IMR-90 (cell line): ENCODE results near the gene FUT9. TPM values are rescaled to one million over a fixed set of nuclear protein-coding genes. Genes with fewer than 3 reads are reported as not detected.

Experiments
- ATAC-seq: fragments of 200-7000 bp; cut with Tn5 transposase; 2 replicates; pipeline ENCODE4 v1.9.1; 2020; ENCODE audit warnings: low read depth, mild to moderate bottlenecking, moderate library complexity
- BruUV-seq: library from RNA; stranded (reverse); fragments of 400-500 nt; replicated peaks from 2 replicates; lab custom pipeline; 2021; lab: Mats Ljungman, UMichigan
- CTCF ChIA-PET: fragments of 300-600 bp; formaldehyde crosslinking; extraction: SDS; loops from one replicate; lab custom pipeline; 2021; ENCODE audit warnings: antibody characterized with exemption; lab: Yijun Ruan, JAX
- POLR2A ChIA-PET: fragments of 300-600 bp; sonication (Branson Sonifier 250); formaldehyde crosslinking; loops from one replicate; lab custom pipeline; 2022; ENCODE audit warnings: antibody characterized with exemption; ENCODE audit not compliant: unreplicated experiment; lab: Charles Lee
- DNase-seq: peaks from one replicate; pipeline ENCODE4 v3.0.0; 2013
- H2AFZ ChIP-seq: replicated peaks from 2 replicates; pipeline ENCODE3; 2013; ENCODE audit warnings: low read length, mild to moderate bottlenecking; ENCODE audit not compliant: poor library complexity
- H2AK5ac ChIP-seq: 2 replicates; pipeline ENCODE4 v1.6.1; 2013; ENCODE audit warnings: low read depth, low read length, inconsistent platforms
- H2AK9ac ChIP-seq: replicated peaks from 2 replicates; pipeline ENCODE3; 2013; ENCODE audit warnings: mild to moderate bottlenecking, low read depth, low read length, moderate library complexity; ENCODE audit not compliant: poor library complexity
- H2BK120ac ChIP-seq: 2 replicates; pipeline ENCODE4 v1.6.1; 2013; ENCODE audit warnings: low read depth, low read length, inconsistent platforms
- H2BK15ac ChIP-seq: 3 replicates; pipeline ENCODE4 v1.6.1; 2013; ENCODE audit warnings: low read depth, low read length, inconsistent platforms
- H2BK20ac ChIP-seq: 2 replicates; pipeline ENCODE4 v1.6.1; 2013; ENCODE audit warnings: low read depth, mild to moderate bottlenecking, inconsistent platforms, low read length, moderate library complexity
- H2BK5ac ChIP-seq: 2 replicates; pipeline ENCODE4 v1.6.1; 2013; ENCODE audit warnings: mild to moderate bottlenecking, low read depth, low read length, inconsistent platforms; ENCODE audit not compliant: poor library complexity, severe bottlenecking
- H3K14ac ChIP-seq: replicated peaks from 2 replicates; pipeline ENCODE4 v1.6.1; 2013; ENCODE audit warnings: low read depth, low read length, inconsistent platforms
- H3K18ac ChIP-seq: 2 replicates; pipeline ENCODE4 v1.6.1; 2013; ENCODE audit warnings: low read depth, low read length, control low read depth
- H3K23ac ChIP-seq: 2 replicates; pipeline ENCODE4 v1.6.1; 2013; ENCODE audit warnings: low read depth, low read length, inconsistent platforms
- H3K27ac ChIP-seq: 2 replicates; pipeline ENCODE4 v1.5.1; 2013; ENCODE audit warnings: mild to moderate bottlenecking, control low read depth, low read length; ENCODE audit not compliant: insufficient read depth
- H3K27me3 ChIP-seq: 2 replicates; pipeline ENCODE4 v1.6.1; 2013; ENCODE audit warnings: low read length; ENCODE audit not compliant: control insufficient read depth, insufficient read depth
- H3K36me3 ChIP-seq: 2 replicates; pipeline ENCODE4 v1.6.1; 2013; ENCODE audit warnings: low read length, mixed read lengths; ENCODE audit not compliant: control insufficient read depth, insufficient read depth
- H3K4ac ChIP-seq: 2 replicates; pipeline ENCODE4 v1.6.1; 2013; ENCODE audit warnings: low read depth, low read length, inconsistent platforms
- H3K4me1 ChIP-seq: 2 replicates; pipeline ENCODE4 v1.6.1; 2013; ENCODE audit warnings: low read length, mixed read lengths; ENCODE audit not compliant: control insufficient read depth, insufficient read depth
- H3K4me2 ChIP-seq: 2 replicates; pipeline ENCODE4 v1.6.1; 2013; ENCODE audit warnings: low read depth, mild to moderate bottlenecking, control low read depth, low read length, moderate library complexity
- H3K4me3 ChIP-seq: 2 replicates; pipeline ENCODE4 v1.5.1; 2013; ENCODE audit warnings: low read depth, mild to moderate bottlenecking, control low read depth, low read length, moderate library complexity; ENCODE audit not compliant: insufficient read depth
- H3K56ac ChIP-seq: 2 replicates; pipeline ENCODE4 v1.6.1; 2013; ENCODE audit warnings: low read length, inconsistent platforms; ENCODE audit not compliant: insufficient read depth; ENCODE audit errors: extremely low read depth
- H3K79me1 ChIP-seq, 2 experiments: 2 replicates each; pipeline ENCODE4 v1.6.1; 2013; ENCODE audit warnings: low read length in 2 of 2, inconsistent platforms in 1 of 2, low read depth in 1 of 2
- H3K9ac ChIP-seq: 2 replicates; pipeline ENCODE4 v1.6.1; 2013; ENCODE audit warnings: low read depth, low read length, control low read depth
- H3K9me1 ChIP-seq: 2 replicates; pipeline ENCODE4 v1.6.1; 2013; ENCODE audit warnings: low read length, inconsistent platforms; ENCODE audit not compliant: insufficient read depth
- H3K9me3 ChIP-seq: 2 replicates; pipeline ENCODE4 v1.6.1; 2013; ENCODE audit warnings: low read length; ENCODE audit not compliant: control insufficient read depth, insufficient read depth
- H4K20me1 ChIP-seq: 2 replicates; pipeline ENCODE4 v1.6.1; 2013; ENCODE audit warnings: low read length, inconsistent platforms; ENCODE audit not compliant: insufficient read depth
- H4K5ac ChIP-seq: 2 replicates; pipeline ENCODE4 v1.6.1; 2013; ENCODE audit warnings: mild to moderate bottlenecking, low read depth, low read length, control low read depth
- H4K8ac ChIP-seq, 2 experiments: 2 replicates each; pipeline ENCODE4 v1.6.1; 2013; ENCODE audit warnings: low read depth in 2 of 2, low read length in 2 of 2, control low read depth in 1 of 2, inconsistent platforms in 1 of 2
- H4K91ac ChIP-seq: 2 replicates; pipeline ENCODE4 v1.6.1; 2013; ENCODE audit warnings: low read depth, low read length, inconsistent platforms; ENCODE audit not compliant: insufficient read depth
- CHD1 ChIP-seq: IDR thresholded peaks from 2 replicates; pipeline ENCODE4 v1.6.1; 2012; ENCODE audit warnings: low read depth, low read length, improper control_type of control experiment
- ELK1 ChIP-seq: fragments of 150-350 bp; IDR thresholded peaks from 2 replicates; pipeline ENCODE4 v1.6.1; 2016; ENCODE audit warnings: low read depth, mild to moderate bottlenecking, low read length, moderate library complexity, borderline replicate concordance
- FOS ChIP-seq: fragments of 150-350 bp; IDR thresholded peaks from 2 replicates; pipeline ENCODE4 v1.6.1; 2016; ENCODE audit warnings: low read depth, low read length
- NFE2L2 ChIP-seq: fragments of 150-350 bp; IDR thresholded peaks from 2 replicates; pipeline ENCODE4 v1.6.1; 2016; ENCODE audit warnings: low read depth, mild to moderate bottlenecking, low read length
- RAD21 ChIP-seq: IDR thresholded peaks from 2 replicates; pipeline ENCODE4 v1.6.1; 2012; ENCODE audit warnings: low read length, improper control_type of control experiment
- RCOR1 ChIP-seq: IDR thresholded peaks from 2 replicates; pipeline ENCODE4 v1.6.1; 2012; ENCODE audit warnings: mild to moderate bottlenecking, low read length, improper control_type of control experiment; ENCODE audit not compliant: insufficient replicate concordance
- USF2 ChIP-seq: fragments of 150-350 bp; IDR thresholded peaks from 2 replicates; pipeline ENCODE4 v1.6.1; 2017; ENCODE audit warnings: mild to moderate bottlenecking, antibody characterized with exemption, low read length, low read depth
- WGBS, 2 experiments: methylation state at CpG; one replicate each; pipeline versions ENCODE4 v1.1.5 to v1.1.7; 2013; ENCODE audit warnings: missing lambda C conversion rate in 2 of 2; ENCODE audit not compliant: insufficient read length in 1 of 2; ENCODE audit errors: extremely low coverage in 2 of 2; 5-methylcytosine and 5-hydroxymethylcytosine counted together
- dilution Hi-C: fragments of 300-500 bp; cut with HindIII; formaldehyde crosslinking; loops from one replicate; pipeline ENCODE4 v1.14.3; 2018; ENCODE audit warnings: low sequenced_read_pairs; ENCODE audit not compliant: unreplicated experiment
- in situ Hi-C: fragments of 300-500 bp; cut with MboI; formaldehyde crosslinking; loops from 3 replicates; pipeline ENCODE4 v1.14.3; 2019; ENCODE audit warnings: low sequenced_read_pairs, inconsistent platforms, mixed read lengths
- intact Hi-C: fragments of 100-400 bp; cut with micrococcal nuclease; formaldehyde crosslinking; loops from 2 replicates; pipeline ENCODE4 v1.10.0; 2022
- polyA plus RNA-seq, 3 experiments: library from polyadenylated mRNA; depleted of rRNA; stranded (reverse); fragments of >200 nt; gene quantifications; 2 replicates each; pipeline ENCODE4 v1.2.3, GENCODE V29; 2012; ENCODE audit warnings: low replicate concordance in 1 of 3
- total RNA-seq: library from RNA; depleted of rRNA; stranded (reverse); fragments of >200 nt; gene quantifications from 2 replicates; pipeline ENCODE4 v1.2.3, GENCODE V29; 2012

FUT9 gene
- total and polyA plus RNA-seq, 2 of the 4 experiments (the other 2 are of a cell fraction), result under 0.01 TPM; not detected in 1

GRCh38 chr6:96066376-96066775 is 50.6 kb downstream of the FUT9 start:
- no peaks in the 10 kb centered on the region for H3K9me3 ChIP-seq
- no peak overlapping the region for H2BK120ac ChIP-seq
- H3K27me3 ChIP-seq, result no peaks in the 10 kb centered on the region
- no peak overlapping the region for H2BK5ac ChIP-seq
- no peak overlapping the region for H3K4me3 ChIP-seq
- H3K9ac ChIP-seq, result no peak overlapping the region
- ATAC-seq, result no peak
- no peak overlapping the region for H2BK20ac ChIP-seq
- CTCF ChIA-PET, result no interaction called here
- no peak overlapping the region for H3K4me2 ChIP-seq
- no peak overlapping the region for H2AFZ ChIP-seq
- no peak for DNase-seq
- no peak overlapping the region for H2AK9ac ChIP-seq
- H3K56ac ChIP-seq, result no peak overlapping the region
- in situ Hi-C loops, result no loop called here
- H3K4ac ChIP-seq, result no peak overlapping the region
- no peak overlapping the region for H4K5ac ChIP-seq
- TF ChIP-seq RCOR1, result no peak
- TF ChIP-seq FOS, result no peak
- TF ChIP-seq CHD1, result no peak
- TF ChIP-seq ELK1, result no peak
- no peak for TF ChIP-seq RAD21
- TF ChIP-seq USF2, result no peak
- TF ChIP-seq NFE2L2, result no peak
- H2BK15ac ChIP-seq, result no peak overlapping the region
- intact Hi-C loops, result no loop called here
- no peaks in the 10 kb centered on the region for H3K79me1 ChIP-seq
- no peak overlapping the region for H2AK5ac ChIP-seq
- H3K36me3 ChIP-seq, result no peaks in the 10 kb centered on the region
- no peak overlapping the region for H3K14ac ChIP-seq
- no peak overlapping the region for H4K8ac ChIP-seq
- H3K9me1 ChIP-seq, result no peaks in the 10 kb centered on the region
- H4K20me1 ChIP-seq, result no peaks in the 10 kb centered on the region
- POLR2A ChIA-PET, result no interaction called here
- no peak overlapping the region for H3K23ac ChIP-seq
- no peak overlapping the region for H3K27ac ChIP-seq
- no peak overlapping the region for H4K91ac ChIP-seq
- H3K4me1 ChIP-seq, result no peaks in the 10 kb centered on the region
- BruUV-seq, result no TSS peak
- H3K18ac ChIP-seq, result no peak overlapping the region
- dilution Hi-C loops, result no loop called here
- no CpG with 5 or more reads among the region's 1 CpG for WGBS, 2 experiments
